ENCODE results near the gene BLNK. TPM values are rescaled to one million over a fixed set of nuclear protein-coding genes. Genes with fewer than 3 reads are reported as not detected.

The BLNK gene
- total and polyA plus RNA-seq, 4 donors: 4.1 to 18.7 (median 6.4) TPM

GRCh38 chr10:96290368-96291133 is 19.2 kb upstream of the BLNK start:
- DNase-seq (no peak), ATAC-seq (ENCODE audit: insufficient read depth, low FRiP score) (no peak)
- H3K9ac ChIP-seq (ENCODE audit: insufficient read depth in 1 of 2, low read length in 2 of 2): no peak overlapping the region
- H3K4me1 ChIP-seq (ENCODE audit: control insufficient read depth in 5 of 5, insufficient read depth in 5 of 5, low read length in 5 of 5): peaks cover 0 to 6% (median 0%) of the 10 kb centered on the region in 5 donors
- H3K27ac ChIP-seq (ENCODE audit: low read depth in 1 of 2, low read length in 1 of 2): no peak overlapping the region
- TF ChIP-seq CTCF (IDR thresholded peaks at IDR 0.05; ENCODE audit: control extremely low read depth, extremely low read depth): no peak
- no peak overlapping the region for H3K4me3 ChIP-seq
- 73 to 76% methylated on average over 4 of the region's 4 CpGs for WGBS, 2 donors
- no peaks in the 10 kb centered on the region for H3K9me3 ChIP-seq (ENCODE audit: control insufficient read depth in 4 of 4, insufficient read depth in 3 of 4, low read length in 3 of 4)
- no peaks in the 10 kb centered on the region for H3K36me3 ChIP-seq (ENCODE audit: control insufficient read depth in 4 of 4, insufficient read depth in 4 of 4, low read length in 4 of 4)
- H3K27me3 ChIP-seq (ENCODE audit: control insufficient read depth in 3 of 3, insufficient read depth in 3 of 3, low read length in 2 of 3): no peaks in the 10 kb centered on the region

DNA sequence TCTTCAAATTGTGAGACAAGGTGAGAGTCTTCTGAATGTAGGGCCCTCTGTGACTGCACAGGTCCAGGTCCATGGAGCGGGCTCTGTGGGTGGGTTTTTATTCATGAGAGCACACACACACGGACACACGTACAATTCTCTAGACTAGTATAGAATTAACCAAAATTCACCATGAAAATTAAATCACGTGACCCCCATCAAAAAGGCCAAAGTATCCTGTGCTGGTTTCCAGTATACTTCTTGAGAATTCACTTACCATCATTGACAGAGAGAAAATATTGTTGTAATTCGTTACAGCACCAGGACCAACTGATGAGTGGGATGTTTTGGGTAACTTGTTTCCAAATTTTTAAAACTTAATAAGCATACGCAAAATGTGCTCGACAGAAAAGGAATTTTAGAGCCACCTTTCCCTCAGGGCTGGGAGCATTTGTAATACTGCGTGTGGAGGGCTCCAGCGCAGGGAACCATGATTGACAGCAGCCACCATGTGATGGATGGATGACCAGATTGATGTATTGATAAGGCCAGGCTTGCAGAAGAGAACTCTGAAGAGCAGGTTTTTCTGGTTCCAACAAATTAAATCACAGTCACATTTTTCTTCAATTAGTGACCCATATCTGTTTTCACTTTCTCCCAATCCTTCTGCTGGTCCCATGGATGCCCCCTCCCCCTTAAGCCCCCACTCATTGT is 18.0 kb upstream of the BLNK start:
- H3K36me3 ChIP-seq (ENCODE audit: control insufficient read depth in 4 of 4, insufficient read depth in 4 of 4, low read length in 4 of 4): no peaks in the 10 kb centered on the region
- H3K27me3 ChIP-seq (ENCODE audit: control insufficient read depth in 3 of 3, insufficient read depth in 3 of 3, low read length in 2 of 3): no peaks in the 10 kb centered on the region
- 95 to 96% methylated on average over 9 of the region's 9 CpGs for WGBS, 2 donors

GRCh38 chr10:96288151-96288621 is 16.8 kb upstream of the BLNK start:
- H3K4me1 ChIP-seq (ENCODE audit: control insufficient read depth in 5 of 5, insufficient read depth in 5 of 5, low read length in 5 of 5): peaks cover 0 to 6% (median 0%) of the 10 kb centered on the region in 5 donors
- no peak overlapping the region for H3K4me3 ChIP-seq
- ATAC-seq (ENCODE audit: insufficient read depth, low FRiP score) (no peak), DNase-seq (no peak)
- WGBS, 2 donors: 40 to 43% methylated on average over 5 of the region's 5 CpGs
- TF ChIP-seq CTCF (IDR thresholded peaks at IDR 0.05; ENCODE audit: control extremely low read depth, extremely low read depth): no peak
- H3K27me3 ChIP-seq (ENCODE audit: control insufficient read depth in 3 of 3, insufficient read depth in 3 of 3, low read length in 2 of 3): no peaks in the 10 kb centered on the region
- H3K9me3 ChIP-seq (ENCODE audit: control insufficient read depth in 4 of 4, insufficient read depth in 3 of 4, low read length in 3 of 4): no peaks in the 10 kb centered on the region
- no peak overlapping the region for H3K27ac ChIP-seq (ENCODE audit: low read depth in 1 of 2, low read length in 1 of 2)
- no peaks in the 10 kb centered on the region for H3K36me3 ChIP-seq (ENCODE audit: control insufficient read depth in 4 of 4, insufficient read depth in 4 of 4, low read length in 4 of 4)
- H3K9ac ChIP-seq (ENCODE audit: insufficient read depth in 1 of 2, low read length in 2 of 2): no peak overlapping the region

More for the DNA sequence above, 18.0 kb upstream of the BLNK start:
- peaks cover 0 to 6% (median 0%) of the 10 kb centered on the region in 5 donors for H3K4me1 ChIP-seq (ENCODE audit: control insufficient read depth in 5 of 5, insufficient read depth in 5 of 5, low read length in 5 of 5)
- TF ChIP-seq CTCF (IDR thresholded peaks at IDR 0.05; ENCODE audit: control extremely low read depth, extremely low read depth): no peak
- no peak overlapping the region for H3K27ac ChIP-seq (ENCODE audit: low read depth in 1 of 2, low read length in 1 of 2)
- H3K9me3 ChIP-seq (ENCODE audit: control insufficient read depth in 4 of 4, insufficient read depth in 3 of 4, low read length in 3 of 4): no peaks in the 10 kb centered on the region
- DNase-seq: no peak
- no peak overlapping the region for H3K4me3 ChIP-seq
- H3K9ac ChIP-seq (ENCODE audit: insufficient read depth in 1 of 2, low read length in 2 of 2): no peak overlapping the region
- no peak for ATAC-seq (ENCODE audit: insufficient read depth, low FRiP score)

Data from lung (tissue), 12 donors.